Measurements from ENCODE around the gene ZNF763.
"Not testable (repeated sequence)": the region's sequence is repeated elsewhere in the genome, so short reads cannot be mapped to it uniquely, and the experiment has no call there.

ZNF763 gene

DNA sequence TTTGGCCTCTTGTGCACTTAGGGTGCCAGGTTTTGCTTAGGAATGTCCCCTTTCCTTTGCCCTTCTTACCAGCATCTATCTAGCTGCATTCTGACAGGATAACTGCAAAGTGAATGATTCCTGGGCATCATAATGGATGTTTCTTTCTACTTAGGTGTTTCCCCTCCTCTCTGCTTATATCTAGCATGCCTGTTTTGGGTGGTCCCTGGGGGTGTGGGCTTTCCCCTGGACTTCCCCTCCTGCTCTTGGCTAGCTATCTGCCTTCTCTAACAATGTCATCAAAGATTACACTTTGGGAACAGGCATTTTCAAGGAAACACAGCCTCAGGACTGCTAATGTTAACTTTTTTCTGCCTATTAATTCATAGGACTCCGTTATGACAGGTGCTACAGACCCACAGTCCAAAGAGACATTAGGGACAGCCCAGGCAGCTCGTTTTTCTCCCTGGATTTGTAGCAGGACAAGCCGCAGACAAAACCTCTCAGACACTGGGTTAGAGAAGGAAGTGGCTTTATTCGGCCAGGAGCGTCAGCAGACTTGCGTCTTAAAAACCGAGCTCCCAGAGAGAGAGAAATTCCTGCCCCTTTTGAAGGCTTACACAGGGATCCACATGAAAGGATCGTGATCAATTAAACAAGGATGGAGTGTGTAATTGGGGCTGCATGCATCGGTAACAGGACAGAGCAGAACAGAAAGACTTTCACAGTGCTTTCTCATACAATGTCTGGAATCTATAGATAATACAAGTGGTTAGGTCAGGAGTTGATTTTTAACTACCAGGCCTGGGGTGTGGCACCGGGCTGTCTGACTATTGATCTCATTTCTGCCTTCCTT lies 22.6 kb upstream of the ZNF763 start:
- peaks cover 90 to 94% (median 92%) of the 10 kb centered on the region in 11 experiments for H3K36me3 ChIP-seq
- H4K20me1 ChIP-seq, result no peaks in the 10 kb centered on the region
- TF ChIP-seq Cebpa-rat (IDR thresholded peaks at IDR 0.05), result no peak
- no peak overlapping the region for H3K4me2 ChIP-seq
- peaks cover 94 to 96% (median 94%) of the 10 kb centered on the region in 11 experiments for H3K9me3 ChIP-seq (replicated peaks in 1 of 11)
- no peak overlapping the region for H3K9ac ChIP-seq
- H3K27me3 ChIP-seq, result no peaks in the 10 kb centered on the region
- no peaks in the 10 kb centered on the region for H3K4me1 ChIP-seq
- H3K27ac ChIP-seq, result no peak overlapping the region
- H3K4me3 ChIP-seq, result peak overlapping the region; percentile 16 to 54 (median 29); a peak in 15 of 20 replicates

DNA sequence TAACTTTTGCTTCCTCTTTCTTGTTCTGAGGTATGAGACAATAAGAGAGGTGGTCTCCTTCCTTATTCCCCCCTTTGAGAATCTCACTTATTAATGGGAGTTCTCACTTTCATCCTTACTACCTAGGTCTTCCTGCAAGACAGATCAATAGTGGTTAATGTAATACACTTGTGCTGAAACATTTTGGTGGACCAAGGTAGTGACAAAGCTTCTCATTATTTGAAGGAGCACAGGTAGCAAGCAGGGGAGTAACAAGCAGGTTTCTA lies 22.1 kb upstream of the ZNF763 start:
- Histone ChIP-seq H3K4me3 (peak overlapping the region in 8 of 10 experiments; percentile 17 to 54 (median 31); a peak in 8 of 20 replicates), H3K9ac (no peak overlapping the region), H3K9me3 (replicated peaks in 1 of 11) (peaks cover 94 to 96% (median 94%) of the 10 kb centered on the region in 11 experiments), H3K36me3 (peaks cover 90 to 94% (median 92%) of the 10 kb centered on the region in 11 experiments), H3K4me2 (no peak overlapping the region), H3K27me3 (no peaks in the 10 kb centered on the region), H3K27ac (no peak overlapping the region), H3K4me1 (no peaks in the 10 kb centered on the region), H4K20me1 (no peaks in the 10 kb centered on the region)
- TF ChIP-seq Cebpa-rat (IDR thresholded peaks at IDR 0.05), result no peak

DNA sequence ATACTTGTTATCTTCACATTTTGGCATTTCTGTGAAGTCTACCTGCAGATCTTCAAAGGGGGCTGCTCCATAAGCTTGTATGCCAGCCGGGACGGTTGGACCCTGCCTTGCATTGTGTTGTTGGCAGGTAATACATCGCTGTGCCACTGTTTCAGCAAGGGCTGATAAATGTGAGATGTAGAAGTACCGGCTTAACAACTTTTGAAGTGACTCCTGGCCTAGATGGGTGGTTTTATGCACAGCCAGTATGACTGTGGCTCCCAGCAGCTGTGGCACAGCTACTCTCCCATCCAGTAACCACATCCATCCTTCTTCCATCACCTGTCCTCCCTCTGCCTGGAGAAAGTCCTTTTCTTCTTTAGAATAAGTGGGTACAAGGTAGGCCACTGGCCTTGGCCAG lies 20.2 kb upstream of the ZNF763 start:
- Histone ChIP-seq H3K9ac (no peak overlapping the region), H3K4me2 (no peak overlapping the region), H3K27me3 (0 out of 22 replicates have a peak, but pooled peaks cover 0 to 4% (median 0%) of the 10 kb centered on the region in 11 experiments), H3K9me3 (replicated peaks in 1 of 11) (peaks cover 100% of the 10 kb centered on the region in 11 experiments), H4K20me1 (no peaks in the 10 kb centered on the region), H3K4me1 (no peaks in the 10 kb centered on the region), H3K36me3 (peaks cover 98 to 100% (median 100%) of the 10 kb centered on the region in 11 experiments), H3K27ac (no peak overlapping the region), H3K4me3 (peak overlapping the region in 9 of 10 experiments; percentile 4 to 54 (median 29); a peak in 10 of 20 replicates)
- TF ChIP-seq Cebpa-rat (IDR thresholded peaks at IDR 0.05), result no peak

DNA sequence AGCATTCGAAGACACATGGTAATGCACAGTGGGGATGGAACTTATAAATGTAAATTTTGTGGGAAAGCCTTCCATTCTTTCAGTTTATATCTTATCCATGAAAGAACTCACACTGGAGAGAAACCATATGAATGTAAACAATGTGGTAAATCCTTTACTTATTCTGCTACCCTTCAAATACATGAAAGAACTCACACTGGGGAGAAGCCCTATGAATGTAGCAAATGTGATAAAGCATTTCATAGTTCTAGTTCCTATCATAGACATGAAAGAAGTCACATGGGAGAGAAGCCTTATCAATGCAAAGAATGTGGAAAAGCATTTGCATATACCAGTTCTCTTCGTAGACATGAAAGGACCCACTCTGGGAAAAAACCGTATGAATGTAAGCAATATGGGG lies 16.2 kb upstream of the ZNF763 start:
- Histone ChIP-seq H3K27ac (no peak overlapping the region), H3K4me1 (no peaks in the 10 kb centered on the region), H3K9me3 (replicated peaks in 1 of 11) (peaks cover 100% of the 10 kb centered on the region in 11 experiments), H3K36me3 (peaks cover 100% of the 10 kb centered on the region in 11 experiments), H3K9ac (no peak overlapping the region), H3K4me2 (no peak overlapping the region), H4K20me1 (no peaks in the 10 kb centered on the region), H3K27me3 (0 out of 22 replicates have a peak, but pooled peaks cover 0 to 4% (median 0%) of the 10 kb centered on the region in 11 experiments), H3K4me3 (peak overlapping the region; percentile 12 to 60 (median 46); a peak in 13 of 20 replicates)
- TF ChIP-seq Cebpa-rat (IDR thresholded peaks at IDR 0.05), result no peak

DNA sequence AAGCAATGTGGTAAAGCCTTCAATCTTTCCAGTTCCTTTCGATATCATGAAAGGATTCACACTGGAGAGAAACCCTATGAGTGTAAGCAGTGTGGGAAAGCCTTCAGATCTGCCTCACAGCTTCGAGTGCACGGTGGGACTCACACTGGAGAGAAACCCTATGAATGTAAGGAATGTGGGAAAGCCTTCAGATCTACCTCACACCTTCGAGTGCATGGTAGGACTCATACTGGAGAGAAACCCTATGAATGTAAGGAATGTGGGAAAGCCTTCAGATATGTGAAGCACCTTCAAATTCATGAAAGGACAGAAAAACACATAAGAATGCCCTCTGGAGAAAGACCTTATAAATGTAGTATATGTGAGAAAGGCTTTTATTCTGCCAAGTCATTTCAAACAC lies 15.6 kb upstream of the ZNF763 start:
- H3K36me3 ChIP-seq, result peaks cover 98 to 100% (median 99%) of the 10 kb centered on the region in 11 experiments
- H3K4me1 ChIP-seq, result no peaks in the 10 kb centered on the region
- no peaks in the 10 kb centered on the region for H4K20me1 ChIP-seq
- H3K9ac ChIP-seq, result no peak overlapping the region
- H3K4me3 ChIP-seq, result peak overlapping the region; percentile 24 to 60 (median 46); a peak in 19 of 20 replicates
- TF ChIP-seq Cebpa-rat (IDR thresholded peaks at IDR 0.05), result no peak
- peaks cover 100% of the 10 kb centered on the region in 11 experiments for H3K9me3 ChIP-seq (replicated peaks in 1 of 11)
- H3K4me2 ChIP-seq, result no peak overlapping the region
- no peak overlapping the region for H3K27ac ChIP-seq
- 0 out of 22 replicates have a peak, but pooled peaks cover 0 to 4% (median 0%) of the 10 kb centered on the region in 11 experiments for H3K27me3 ChIP-seq

DNA sequence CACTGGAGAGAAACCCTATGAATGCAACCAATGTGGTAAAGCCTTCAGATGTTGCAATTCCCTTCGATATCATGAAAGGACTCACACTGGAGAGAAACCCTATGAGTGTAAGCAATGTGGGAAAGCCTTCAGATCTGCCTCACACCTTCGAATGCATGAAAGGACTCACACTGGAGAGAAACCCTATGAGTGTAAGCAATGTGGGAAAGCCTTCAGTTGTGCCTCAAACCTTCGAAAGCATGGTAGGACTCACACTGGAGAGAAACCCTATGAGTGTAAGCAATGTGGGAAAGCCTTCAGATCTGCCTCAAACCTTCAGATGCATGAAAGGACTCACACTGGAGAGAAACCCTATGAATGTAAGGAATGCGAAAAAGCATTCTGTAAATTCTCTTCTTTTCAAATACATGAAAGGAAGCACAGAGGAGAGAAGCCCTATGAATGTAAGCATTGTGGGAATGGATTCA lies 15.2 kb upstream of the ZNF763 start:
- not testable (repeated sequence) for H4K20me1 ChIP-seq, H3K27me3 ChIP-seq, H3K27ac ChIP-seq, H3K4me2 ChIP-seq, H3K4me1 ChIP-seq, H3K9ac ChIP-seq
- H3K36me3 ChIP-seq, result peaks cover 98 to 100% (median 99%) of the 10 kb centered on the region in 11 experiments
- H3K9me3 ChIP-seq (replicated peaks in 1 of 11), result peaks cover 100% of the 10 kb centered on the region in 11 experiments
- peak overlapping the region; percentile 24 to 60 (median 46); a peak in 19 of 20 replicates for H3K4me3 ChIP-seq

DNA sequence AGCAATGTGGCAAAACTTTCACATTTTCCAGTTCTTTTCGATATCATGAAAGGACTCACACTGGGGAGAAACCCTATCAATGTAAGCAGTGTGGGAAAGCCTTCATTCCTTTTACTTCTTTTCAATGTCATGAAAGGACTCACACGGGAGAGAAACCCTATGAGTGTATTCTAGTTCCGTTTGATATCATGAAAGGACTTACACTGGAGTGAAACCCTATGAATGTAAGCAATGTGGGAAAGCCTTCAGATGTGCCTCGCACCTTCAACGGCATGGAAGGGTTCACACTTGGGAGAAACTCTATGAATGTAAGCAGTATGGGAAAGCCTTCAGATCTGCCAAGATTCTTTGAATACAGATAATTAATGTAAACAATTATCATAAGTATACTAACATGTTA lies 14.5 kb upstream of the ZNF763 start:
- no peaks in the 10 kb centered on the region for H3K4me1 ChIP-seq
- no peaks in the 10 kb centered on the region for H4K20me1 ChIP-seq
- H3K27ac ChIP-seq, result no peak overlapping the region
- H3K9ac ChIP-seq, result no peak overlapping the region
- H3K27me3 ChIP-seq, result 0 out of 22 replicates have a peak, but pooled peaks cover 0 to 4% (median 0%) of the 10 kb centered on the region in 11 experiments
- H3K9me3 ChIP-seq (replicated peaks in 1 of 11), result peaks cover 100% of the 10 kb centered on the region in 11 experiments
- H3K4me2 ChIP-seq, result no peak overlapping the region
- peak overlapping the region; percentile 24 to 60 (median 46) for H3K4me3 ChIP-seq
- H3K36me3 ChIP-seq, result peaks cover 96 to 100% (median 98%) of the 10 kb centered on the region in 11 experiments
- no peak for TF ChIP-seq Cebpa-rat (IDR thresholded peaks at IDR 0.05)

DNA sequence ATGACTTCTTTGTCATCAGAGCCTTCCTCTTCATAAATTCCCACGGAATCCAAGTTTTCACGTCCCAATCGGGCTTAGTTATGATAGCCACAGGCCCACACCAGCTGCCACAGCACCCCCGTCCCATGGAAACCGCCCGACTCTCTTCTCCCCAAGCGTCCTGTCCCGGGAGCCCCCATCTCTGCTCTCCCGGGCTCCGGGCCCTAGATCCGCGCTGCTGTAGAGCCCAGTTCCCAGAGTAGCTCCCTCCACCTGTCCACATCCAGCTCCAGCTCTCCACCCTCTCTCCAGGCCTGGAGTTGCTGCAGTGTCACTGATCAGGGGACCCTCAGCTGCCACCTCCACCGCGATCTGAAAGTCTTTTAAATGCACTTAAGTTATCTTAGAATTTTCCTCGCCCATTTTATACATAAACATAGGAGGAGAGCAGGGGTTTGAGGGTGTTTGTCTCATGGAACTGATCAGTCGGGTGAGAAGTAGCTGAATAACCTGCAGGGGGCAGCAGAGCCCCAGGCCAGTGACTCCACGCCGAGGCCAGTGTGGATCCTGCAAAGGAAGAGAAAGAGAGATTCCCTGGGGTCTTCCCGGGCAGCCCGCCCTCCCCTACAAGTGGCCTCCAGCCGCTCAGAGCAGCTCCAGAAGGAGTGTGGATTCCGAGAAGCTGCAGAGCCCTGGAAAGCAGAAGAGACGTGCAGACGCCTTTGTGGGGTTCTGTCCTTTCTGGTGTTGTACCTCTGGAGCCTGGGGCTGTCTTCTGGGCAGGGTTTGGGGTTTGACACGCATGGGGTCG lies 1.1 kb upstream of the ZNF763 start:
- peak overlapping the region in 10 of 11 experiments; percentile 22 to 93 (median 86); a peak in 14 of 22 replicates for H3K9ac ChIP-seq
- peaks cover 0 to 4% (median 0%) of the 10 kb centered on the region in 11 experiments; a peak in 5 of 22 replicates for H3K27me3 ChIP-seq
- H3K27ac ChIP-seq, result peak overlapping the region in 8 of 11 experiments; percentile 20 to 95 (median 88); a peak in 14 of 22 replicates
- peaks cover 13 to 24% (median 20%) of the 10 kb centered on the region in 10 experiments for H3K4me1 ChIP-seq
- H4K20me1 ChIP-seq, result no peaks in the 10 kb centered on the region
- H3K9me3 ChIP-seq (replicated peaks in 1 of 11), result peaks cover 0 to 17% (median 5%) of the 10 kb centered on the region in 11 experiments; a peak in 10 of 22 replicates
- peak overlapping the region; percentile 80 to 94 (median 87) for H3K4me2 ChIP-seq
- H3K4me3 ChIP-seq, result peak overlapping the region in 8 of 10 experiments; percentile 67 to 79 (median 74); a peak in 10 of 20 replicates
- H3K36me3 ChIP-seq, result peaks cover 0 to 15% (median 3%) of the 10 kb centered on the region in 11 experiments; a peak in 8 of 22 replicates
- TF ChIP-seq Cebpa-rat (IDR thresholded peaks at IDR 0.05), result no peak
